CD4-positive, alpha-beta memory T cell (primary cell): Measurements from ENCODE around the gene SIPA1. TPM values are rescaled to one million over a fixed set of nuclear protein-coding genes. Genes with fewer than 3 reads are reported as not detected.

Experiments used
- CTCF ChIA-PET: fragments of 350-600 bp; sonication (Branson Sonifier 250); formaldehyde crosslinking; loops from one replicate; lab custom pipeline; 2021; ENCODE audit warnings: inconsistent platforms; ENCODE audit not compliant: partially characterized antibody; lab: Charles Lee
- POLR2A ChIA-PET: fragments of 350-600 bp; sonication (Branson Sonifier 250); formaldehyde crosslinking; loops from one replicate; lab custom pipeline; 2021; ENCODE audit not compliant: partially characterized antibody; lab: Charles Lee
- DNase-seq, 5 donors: peaks; one replicate each; pipeline versions ENCODE4 v3.0.0 to v3.0.0-alpha.2; 2020 to 2022; ENCODE audit warnings: mixed read lengths in 1 of 5
- H3K27ac ChIP-seq: one replicate; pipeline ENCODE4 v1.7.0; 2013; ENCODE audit warnings: low read depth, low read length
- H3K27me3 ChIP-seq: 2 replicates; pipeline ENCODE4 v1.7.0; 2013; ENCODE audit warnings: mild to moderate bottlenecking, low read length, moderate library complexity; ENCODE audit not compliant: insufficient read depth
- H3K36me3 ChIP-seq: 2 replicates; pipeline ENCODE4 v1.7.0; 2013; ENCODE audit warnings: mild to moderate bottlenecking, low read length, moderate library complexity; ENCODE audit not compliant: insufficient read depth
- H3K4me1 ChIP-seq: 2 replicates; pipeline ENCODE4 v1.7.0; 2013; ENCODE audit warnings: mild to moderate bottlenecking, low read length, moderate library complexity; ENCODE audit not compliant: insufficient read depth
- H3K4me3 ChIP-seq, 2 donors: one replicate each; pipeline ENCODE4 v1.7.0; 2013; ENCODE audit warnings: low read length in 2 of 2, mild to moderate bottlenecking in 1 of 2
- H3K9me3 ChIP-seq, 2 donors: one replicate each; pipeline ENCODE4 v1.7.0; 2013; ENCODE audit warnings: low read length in 2 of 2, control low read depth in 1 of 2; ENCODE audit not compliant: control insufficient read depth in 1 of 2
- H3K27ac Mint-ChIP-seq, 7 donors: one replicate each; pipeline ENCODE4 v1.8.0; 2020 to 2021; ENCODE audit warnings: mixed read lengths in 7 of 7, mild to moderate bottlenecking in 6 of 7, inconsistent platforms in 3 of 7, moderate library complexity in 3 of 7
- H3K27me3 Mint-ChIP-seq, 2 donors: one replicate each; pipeline ENCODE4 v1.8.0; 2020 to 2021; ENCODE audit warnings: mixed read lengths in 2 of 2
- H3K36me3 Mint-ChIP-seq, 2 donors: one replicate each; pipeline ENCODE4 v1.8.0; 2020 to 2021; ENCODE audit warnings: mixed read lengths in 2 of 2, inconsistent platforms in 1 of 2, mild to moderate bottlenecking in 1 of 2
- H3K4me1 Mint-ChIP-seq, 4 donors: one replicate each; pipeline ENCODE4 v1.8.0; 2020 to 2021; ENCODE audit warnings: mixed read lengths in 4 of 4, mild to moderate bottlenecking in 1 of 4
- H3K4me3 Mint-ChIP-seq, 8 donors: one replicate each; pipeline ENCODE4 v1.8.0; 2020 to 2021; ENCODE audit warnings: mixed read lengths in 8 of 8, mild to moderate bottlenecking in 7 of 8, moderate library complexity in 6 of 8, inconsistent platforms in 3 of 8
- H3K9me3 Mint-ChIP-seq, 8 donors: one replicate each; pipeline ENCODE4 v1.8.0; 2020 to 2021; ENCODE audit warnings: mixed read lengths in 8 of 8, mild to moderate bottlenecking in 5 of 8, inconsistent platforms in 3 of 8, moderate library complexity in 1 of 8
- intact Hi-C: fragments of 100-400 bp; cut with micrococcal nuclease; formaldehyde crosslinking; loops from one replicate; pipeline ENCODE4 v1.15.1; 2023
- polyA plus RNA-seq, 2 donors: library from polyadenylated mRNA; unstranded; fragments of 300-500 nt; fragmentation: Illumina TruSeq; gene quantifications; one replicate each; pipeline ENCODE4 v1.2.3, GENCODE V29; 2021
- total RNA-seq, 2 experiments: library from RNA; stranded (reverse); gene quantifications; one replicate each; pipeline ENCODE4 v1.2.3, GENCODE V29; 2021

Gene SIPA1
- total and polyA plus RNA-seq, 4 experiments from 2014 or later, result 50.1 to 204 (median 159) TPM

DNA sequence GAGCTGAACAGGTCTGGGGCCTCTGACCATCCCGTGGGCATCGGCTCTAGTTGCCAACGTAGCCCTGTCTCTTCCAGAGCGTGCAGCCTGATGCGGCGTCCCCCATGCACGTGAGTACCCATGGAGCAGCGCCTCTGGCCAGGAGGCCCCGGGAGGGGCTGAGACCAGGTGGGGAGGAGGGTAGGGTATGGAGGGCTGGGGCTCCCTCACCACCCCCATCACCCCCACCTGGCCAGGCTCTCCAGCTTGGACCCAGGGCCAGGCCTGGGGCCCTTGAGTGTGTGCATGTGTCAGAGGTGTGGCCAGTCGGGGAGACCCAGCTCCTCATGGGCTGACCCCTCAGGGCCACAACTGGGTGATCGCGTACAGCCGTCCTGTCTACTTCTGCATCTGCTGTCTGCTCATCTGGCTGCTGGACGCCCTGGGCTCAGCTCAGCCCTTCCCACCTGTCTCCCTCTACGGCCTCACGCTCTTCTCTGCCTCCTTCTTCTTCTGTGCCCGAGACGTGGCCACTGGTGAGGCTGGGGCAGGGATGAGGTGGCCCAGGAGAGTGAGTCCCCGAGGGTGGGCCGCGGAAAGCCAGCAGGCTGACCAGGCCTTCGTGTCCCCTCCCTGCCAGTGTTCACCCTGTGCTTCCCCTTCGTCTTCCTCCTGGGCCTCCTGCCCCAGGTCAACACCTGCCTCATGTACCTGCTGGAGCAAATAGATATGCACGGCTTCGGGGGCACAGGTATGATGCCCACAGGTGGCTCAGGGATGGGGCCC is 13.9 kb upstream of the SIPA1 start:
- Mint-ChIP-seq H3K27me3 (no peaks in the 10 kb centered on the region), H3K27ac (peak overlapping the region in 1 of 7 donors; percentile 77), H3K4me3 (no peak overlapping the region), H3K9me3 (no peaks in the 10 kb centered on the region), H3K36me3 (peaks cover under 1 to 61% of the 10 kb centered on the region in 2 donors), H3K4me1 (peaks cover 6 to 23% (median 8%) of the 10 kb centered on the region in 4 donors)
- H3K4me1 ChIP-seq, result no peaks in the 10 kb centered on the region
- ChIA-PET POLR2A (interaction anchor here (0.7 to 4.6 kb wide), 5 partner anchors 7 to 29 kb away, joined by 3 to 34 read pairs (median 3); partner anchors contain the start of gene SIPA1), CTCF (interaction anchor here (1.1 to 3.4 kb wide), 4 partner anchors 14 to 147 kb away, joined by 3 to 19 read pairs (median 3); partner anchors contain the start of gene SIPA1)
- no peak overlapping the region for H3K4me3 ChIP-seq
- DNase-seq, result no peak
- intact Hi-C loops, result no loop called here
- H3K27me3 ChIP-seq, result no peaks in the 10 kb centered on the region
- H3K36me3 ChIP-seq, result peaks cover 71% of the 10 kb centered on the region
- no peak overlapping the region for H3K27ac ChIP-seq
- no peaks in the 10 kb centered on the region for H3K9me3 ChIP-seq

DNA sequence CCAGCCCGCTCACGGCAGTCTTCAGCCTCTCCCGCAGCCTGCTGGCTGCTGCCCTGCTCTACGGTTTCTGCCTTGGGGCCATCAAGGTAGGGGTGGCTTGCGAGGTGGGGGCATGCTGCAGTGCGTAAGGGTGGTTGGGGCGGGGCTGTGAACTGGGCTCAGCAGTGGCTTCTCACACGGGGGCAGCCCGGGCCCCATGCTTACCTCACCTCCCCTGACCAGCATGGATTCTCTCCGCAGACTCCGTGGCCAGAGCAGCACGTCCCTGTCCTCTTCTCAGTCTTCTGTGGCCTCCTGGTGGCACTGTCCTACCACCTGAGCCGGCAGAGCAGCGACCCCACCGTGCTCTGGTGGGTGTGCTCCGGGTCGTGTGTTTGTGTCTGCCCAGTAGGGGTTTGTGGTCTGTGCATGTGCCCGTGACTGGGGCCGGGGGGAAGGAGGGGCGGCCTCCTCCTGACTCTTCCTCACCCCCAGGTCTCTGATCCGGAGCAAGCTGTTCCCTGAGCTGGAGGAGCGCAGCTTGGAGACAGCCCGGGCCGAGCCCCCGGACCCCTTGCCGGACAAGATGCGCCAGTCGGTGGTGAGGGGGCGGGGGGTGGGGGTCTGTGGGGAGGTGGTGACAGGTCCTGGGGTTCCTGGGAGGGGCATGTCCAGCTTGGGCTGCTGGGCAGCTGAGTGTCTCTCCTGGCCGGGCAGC is 12.8 kb upstream of the SIPA1 start:
- peaks cover 71% of the 10 kb centered on the region for H3K36me3 ChIP-seq
- peaks cover 6 to 18% (median 6%) of the 10 kb centered on the region in 4 donors for H3K4me1 Mint-ChIP-seq
- H3K4me1 ChIP-seq, result no peaks in the 10 kb centered on the region
- H3K36me3 Mint-ChIP-seq, result peaks cover 5 to 59% of the 10 kb centered on the region in 2 donors
- H3K27ac ChIP-seq, result no peak overlapping the region
- H3K4me3 ChIP-seq, result no peak overlapping the region
- no peaks in the 10 kb centered on the region for H3K9me3 Mint-ChIP-seq
- ChIA-PET POLR2A (interaction anchor here (1.0 to 2.4 kb wide), 9 partner anchors 8 to 96 kb away, joined by 3 to 19 read pairs (median 6); partner anchors contain the start of genes MAP3K11, PCNX3, RELA and SIPA1), CTCF (interaction anchor here (0.8 to 3.4 kb wide), 14 partner anchors 8 to 194 kb away, joined by 3 to 19 read pairs (median 5); partner anchors contain the start of genes KAT5, RELA and SIPA1)
- intact Hi-C loops, result no loop called here
- no peaks in the 10 kb centered on the region for H3K27me3 ChIP-seq
- no peak for DNase-seq
- no peak overlapping the region for H3K4me3 Mint-ChIP-seq
- H3K27ac Mint-ChIP-seq, result peak overlapping the region in 2 of 7 donors; percentile 43 to 68
- H3K27me3 Mint-ChIP-seq, result no peaks in the 10 kb centered on the region
- H3K9me3 ChIP-seq, result no peaks in the 10 kb centered on the region

DNA sequence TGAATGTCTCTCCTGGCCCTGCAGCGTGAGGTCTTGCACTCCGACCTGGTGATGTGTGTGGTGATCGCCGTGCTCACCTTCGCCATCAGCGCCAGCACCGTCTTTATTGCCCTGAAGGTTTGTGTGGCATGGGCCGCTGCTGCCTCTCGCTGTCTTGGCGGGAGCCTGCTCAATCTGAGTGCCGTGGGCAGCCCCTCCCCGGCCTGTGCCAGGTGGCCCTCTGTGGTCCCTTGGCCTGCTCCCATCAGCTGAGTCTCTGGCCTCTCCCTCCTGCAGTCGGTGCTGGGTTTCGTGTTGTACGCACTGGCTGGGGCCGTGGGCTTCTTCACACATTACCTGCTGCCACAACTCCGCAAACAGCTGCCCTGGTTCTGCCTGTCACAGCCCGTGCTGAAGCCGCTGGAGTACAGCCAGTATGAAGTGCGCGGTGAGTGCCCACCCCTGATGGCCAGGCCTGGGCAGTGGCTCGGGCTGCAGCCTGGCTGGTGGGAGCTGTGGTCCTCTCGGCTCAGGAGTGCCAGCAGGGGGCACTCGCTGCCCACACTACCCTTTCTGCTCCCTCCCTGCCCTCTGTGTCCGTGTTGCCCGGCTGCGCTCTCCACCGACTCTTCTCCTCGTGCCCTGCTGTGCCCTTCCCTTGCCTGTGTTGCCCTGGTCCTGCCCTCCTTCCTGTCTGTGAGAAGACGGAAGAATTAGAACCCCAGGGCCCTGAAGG is 12.1 kb upstream of the SIPA1 start:
- peaks cover 73% of the 10 kb centered on the region for H3K36me3 ChIP-seq
- no peaks in the 10 kb centered on the region for H3K4me1 ChIP-seq
- no peaks in the 10 kb centered on the region for H3K9me3 ChIP-seq
- Mint-ChIP-seq H3K4me3 (no peak overlapping the region), H3K27me3 (no peaks in the 10 kb centered on the region), H3K9me3 (no peaks in the 10 kb centered on the region), H3K27ac (peak overlapping the region in 3 of 7 donors; percentile 60 to 85 (median 73)), H3K4me1 (peaks cover 6 to 18% (median 6%) of the 10 kb centered on the region in 4 donors), H3K36me3 (peaks cover 5 to 62% of the 10 kb centered on the region in 2 donors)
- ChIA-PET POLR2A (interaction anchor here (0.6 to 2.4 kb wide), 11 partner anchors 9 to 193 kb away, joined by 3 to 19 read pairs (median 6); partner anchors contain the start of genes MAP3K11, PCNX3, RELA and SIPA1), CTCF (interaction anchor here (0.6 to 3.4 kb wide), 20 partner anchors 9 to 193 kb away, joined by 3 to 19 read pairs (median 4); partner anchors contain the start of genes KAT5, PCNX3, RELA and SIPA1)
- no peaks in the 10 kb centered on the region for H3K27me3 ChIP-seq
- no peak overlapping the region for H3K27ac ChIP-seq
- no peak overlapping the region for H3K4me3 ChIP-seq
- intact Hi-C loops, result loop anchor here (1.0 kb wide), 2 partner anchors 38 to 81 kb away; no protein-coding TSS in a partner anchor
- peak in 4 of 5 donors; percentile 57 to 65 (median 62) for DNase-seq

DNA sequence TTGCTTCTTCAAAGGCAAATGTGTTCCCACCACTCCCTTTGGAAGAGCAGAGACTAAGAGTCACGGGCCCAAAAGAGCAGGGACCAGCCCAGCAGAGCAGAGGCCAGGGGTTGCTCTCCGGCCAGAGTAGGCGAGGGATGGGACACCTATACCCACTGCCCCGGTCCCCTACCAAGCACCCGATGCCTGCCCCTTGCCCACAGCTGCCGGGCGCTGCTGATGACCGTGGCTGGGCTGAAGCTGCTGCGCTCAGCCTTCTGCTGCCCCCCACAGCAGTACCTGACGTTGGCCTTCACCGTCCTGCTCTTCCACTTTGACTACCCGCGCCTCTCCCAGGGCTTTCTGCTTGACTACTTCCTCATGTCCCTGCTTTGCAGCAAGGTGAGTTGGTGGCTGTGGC is 10.7 kb upstream of the SIPA1 start:
- Mint-ChIP-seq H3K27ac (peak overlapping the region in 1 of 7 donors; percentile 29), H3K27me3 (no peaks in the 10 kb centered on the region), H3K4me1 (peaks cover 5 to 14% (median 6%) of the 10 kb centered on the region in 4 donors), H3K4me3 (no peak overlapping the region), H3K36me3 (peaks cover 5 to 60% of the 10 kb centered on the region in 2 donors), H3K9me3 (no peaks in the 10 kb centered on the region)
- H3K27ac ChIP-seq, result no peak overlapping the region
- ChIA-PET CTCF (interaction anchor here (1.1 to 3.4 kb wide), 10 partner anchors 11 to 190 kb away, joined by 3 to 19 read pairs (median 6); partner anchors contain the start of genes RELA and SIPA1), POLR2A (interaction anchor here (0.7 to 2.4 kb wide), 6 partner anchors 10 to 1342 kb away, joined by 3 to 12 read pairs (median 6); partner anchors contain the start of genes MAP3K11, PCNX3, RELA and SIPA1)
- intact Hi-C loops, result no loop called here
- no peak for DNase-seq
- no peaks in the 10 kb centered on the region for H3K27me3 ChIP-seq
- no peaks in the 10 kb centered on the region for H3K4me1 ChIP-seq
- no peaks in the 10 kb centered on the region for H3K9me3 ChIP-seq
- no peak overlapping the region for H3K4me3 ChIP-seq
- peaks cover 68% of the 10 kb centered on the region for H3K36me3 ChIP-seq

DNA sequence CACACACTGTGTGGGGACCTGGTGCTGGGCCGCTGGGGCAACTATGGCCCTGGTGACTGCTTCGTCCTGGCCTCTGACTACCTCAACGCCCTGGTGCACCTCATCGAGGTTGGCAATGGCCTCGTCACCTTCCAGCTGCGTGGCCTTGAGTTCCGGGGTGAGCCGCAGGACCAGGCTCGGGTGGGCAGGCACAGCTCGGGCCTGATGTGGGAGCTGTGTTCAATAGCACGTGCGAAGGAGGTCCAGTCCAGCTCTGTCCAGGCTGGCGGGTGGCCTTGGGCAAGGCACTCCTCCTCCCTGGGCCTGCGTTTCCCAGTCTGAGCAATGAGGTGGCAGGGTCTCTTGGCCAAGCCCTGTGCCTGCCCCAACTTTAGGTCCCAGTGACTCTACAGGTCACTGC is 8.3 kb upstream of the SIPA1 start:
- Histone ChIP-seq H3K36me3 (peaks cover 71% of the 10 kb centered on the region), H3K27ac (no peak overlapping the region), H3K4me1 (peaks cover 14% of the 10 kb centered on the region), H3K27me3 (no peaks in the 10 kb centered on the region), H3K4me3 (no peak overlapping the region), H3K9me3 (no peaks in the 10 kb centered on the region)
- DNase-seq, result no peak
- H3K4me1 Mint-ChIP-seq, result peaks cover 8 to 25% (median 14%) of the 10 kb centered on the region in 4 donors
- ChIA-PET POLR2A (interaction anchor here (1.2 kb wide), 1 partner anchor 8 kb away, joined by 5 read pairs; the partner anchor contains the start of gene SIPA1), CTCF (no interaction called here)
- H3K4me3 Mint-ChIP-seq, result no peak overlapping the region
- no peaks in the 10 kb centered on the region for H3K9me3 Mint-ChIP-seq
- H3K27ac Mint-ChIP-seq, result no peak overlapping the region
- intact Hi-C loops, result no loop called here
- H3K27me3 Mint-ChIP-seq, result no peaks in the 10 kb centered on the region
- peaks cover 5 to 53% of the 10 kb centered on the region in 2 donors for H3K36me3 Mint-ChIP-seq

DNA sequence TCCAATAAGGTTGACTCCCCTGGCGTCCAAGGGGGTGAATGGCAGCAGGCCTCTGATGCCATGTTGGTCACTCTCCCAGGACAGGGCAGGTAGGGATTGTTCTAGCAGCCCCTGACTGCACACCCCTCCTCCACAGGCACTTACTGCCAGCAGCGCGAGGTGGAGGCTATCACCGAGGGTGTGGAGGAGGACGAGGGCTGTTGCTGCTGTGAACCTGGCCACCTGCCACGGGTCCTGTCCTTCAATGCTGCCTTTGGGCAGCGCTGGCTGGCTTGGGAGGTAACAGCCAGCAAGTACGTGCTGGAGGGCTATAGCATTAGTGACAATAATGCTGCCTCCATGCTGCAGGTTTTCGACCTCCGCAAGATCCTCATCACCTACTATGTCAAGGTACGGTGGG is 7.7 kb upstream of the SIPA1 start:
- no peak for DNase-seq
- ChIA-PET POLR2A (interaction anchor here (0.8 to 1.2 kb wide), 3 partner anchors 8 to 12 kb away, joined by 3 to 5 read pairs (median 3); partner anchors contain the start of gene SIPA1), CTCF (no interaction called here)
- Histone ChIP-seq H3K36me3 (peaks cover 72% of the 10 kb centered on the region), H3K4me1 (peaks cover 17% of the 10 kb centered on the region), H3K4me3 (no peak overlapping the region), H3K9me3 (no peaks in the 10 kb centered on the region), H3K27ac (no peak overlapping the region), H3K27me3 (no peaks in the 10 kb centered on the region)
- Mint-ChIP-seq H3K9me3 (no peaks in the 10 kb centered on the region), H3K36me3 (peaks cover 5 to 54% of the 10 kb centered on the region in 2 donors), H3K27ac (peak overlapping the region in 1 of 7 donors; percentile 57), H3K4me3 (no peak overlapping the region), H3K27me3 (no peaks in the 10 kb centered on the region), H3K4me1 (peaks cover 8 to 29% (median 17%) of the 10 kb centered on the region in 4 donors)
- intact Hi-C loops, result no loop called here
